SK-N-DZ (cell line): ENCODE data around the gene EPHB1.

Experiments used
- DNase-seq: peaks from one replicate; pipeline ENCODE4 v3.0.0-alpha.2; 2015; ENCODE audit warnings: low spot score

The EPHB1 gene

GRCh38 chr3:134880431-134880830, 85.4 kb downstream of the EPHB1 start:
- no peak for DNase-seq

DNA sequence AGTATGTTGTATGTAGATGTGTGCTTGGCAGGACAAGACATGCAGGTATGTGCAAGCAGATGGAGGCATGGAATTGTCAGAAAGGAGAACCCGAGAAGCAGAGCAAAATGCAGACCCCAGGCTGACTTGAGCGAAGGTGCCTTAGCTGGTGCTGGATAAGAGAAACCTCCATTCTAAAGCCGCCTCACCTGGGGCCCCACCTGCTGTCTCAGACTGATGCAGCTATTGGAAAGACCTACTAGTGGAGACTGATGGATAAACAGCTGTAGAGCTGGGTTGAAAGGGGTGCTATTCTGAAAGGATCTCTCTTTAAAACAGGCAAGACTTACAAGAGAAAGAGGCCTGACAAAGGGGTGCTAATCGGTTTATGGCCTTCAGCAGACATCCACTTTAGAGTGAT, 86.2 kb downstream of the EPHB1 start:
- no peak for DNase-seq

DNA sequence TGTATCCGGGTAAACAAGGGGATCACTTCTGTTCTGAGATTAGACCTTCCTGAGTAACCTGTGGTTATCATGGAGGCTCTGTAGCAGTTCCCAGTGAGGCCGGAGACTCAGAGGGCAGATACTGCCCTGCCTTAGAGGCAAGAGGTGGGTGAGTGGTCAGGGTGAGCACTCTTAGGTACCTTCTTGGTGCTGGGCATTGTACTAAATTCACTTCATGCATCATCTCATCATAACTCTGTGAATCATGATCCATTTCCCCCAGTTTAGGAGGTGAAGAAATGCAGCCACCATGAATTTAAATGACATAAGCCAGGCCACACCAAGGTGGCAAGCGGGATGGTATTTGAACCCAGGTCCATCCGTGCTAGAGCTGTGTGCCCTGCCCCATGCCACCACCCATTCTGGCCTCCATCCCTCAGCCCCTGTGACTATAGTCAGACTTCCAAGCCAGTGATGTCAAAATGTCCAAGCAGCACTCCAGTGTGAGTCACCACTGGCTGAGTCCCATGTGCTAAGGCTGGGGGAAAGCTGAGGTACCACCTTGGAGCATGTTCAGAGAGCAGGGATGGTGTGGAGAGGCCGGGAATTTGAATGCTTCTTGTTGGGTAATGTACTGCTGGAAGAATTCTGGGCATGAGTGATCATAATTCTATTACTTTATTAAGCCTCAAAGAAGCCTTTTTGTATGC, 88.8 kb downstream of the EPHB1 start:
- no peak for DNase-seq

GRCh38 chr3:134885877-134886621, 91.0 kb downstream of the EPHB1 start:
- no peak for DNase-seq

DNA sequence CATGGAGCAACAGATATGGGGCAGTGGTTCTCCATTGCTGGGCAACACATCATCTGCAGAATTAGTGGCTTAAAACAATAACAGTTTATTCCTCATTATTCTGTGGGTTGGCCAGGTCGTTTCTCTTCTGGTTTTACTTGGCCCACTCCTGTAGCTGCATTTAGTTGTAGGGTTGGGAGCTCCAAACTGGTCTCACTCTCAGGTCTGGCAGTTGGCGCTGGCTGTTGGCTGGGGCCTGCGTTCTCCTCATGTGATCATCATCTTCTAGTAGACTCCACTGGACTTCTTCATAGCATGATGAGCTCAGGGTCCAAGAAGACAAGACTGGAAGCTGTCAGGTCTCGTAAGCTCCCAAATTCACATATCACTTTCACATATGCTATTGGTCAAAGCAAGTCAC, 91.9 kb downstream of the EPHB1 start:
- DNase-seq = no peak

DNA sequence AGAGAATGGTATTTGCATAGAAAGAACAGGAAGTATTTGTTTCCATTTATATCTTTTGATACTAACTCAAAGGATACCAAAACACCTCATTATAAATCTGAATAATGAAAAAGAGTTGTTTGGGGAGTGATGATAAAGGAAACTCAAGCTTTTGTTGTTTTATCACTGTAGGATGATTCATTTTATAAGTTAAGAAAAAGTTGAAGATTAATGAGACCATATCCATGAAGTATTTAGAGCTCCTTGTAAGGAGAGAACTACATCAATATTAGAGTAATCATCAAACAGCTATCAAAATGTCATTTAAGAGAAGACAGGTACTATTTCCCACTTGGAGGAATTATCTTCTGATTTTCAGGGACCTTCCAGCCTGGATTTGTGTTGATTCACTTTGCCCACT, 92.5 kb downstream of the EPHB1 start:
- no peak for DNase-seq

GRCh38 chr3:134892326-134892725, 97.3 kb downstream of the EPHB1 start:
- no peak for DNase-seq

- DNase-seq = no peak
Measured at GRCh38 chr3:134892761-134893160, 97.7 kb downstream of the EPHB1 start.

DNA sequence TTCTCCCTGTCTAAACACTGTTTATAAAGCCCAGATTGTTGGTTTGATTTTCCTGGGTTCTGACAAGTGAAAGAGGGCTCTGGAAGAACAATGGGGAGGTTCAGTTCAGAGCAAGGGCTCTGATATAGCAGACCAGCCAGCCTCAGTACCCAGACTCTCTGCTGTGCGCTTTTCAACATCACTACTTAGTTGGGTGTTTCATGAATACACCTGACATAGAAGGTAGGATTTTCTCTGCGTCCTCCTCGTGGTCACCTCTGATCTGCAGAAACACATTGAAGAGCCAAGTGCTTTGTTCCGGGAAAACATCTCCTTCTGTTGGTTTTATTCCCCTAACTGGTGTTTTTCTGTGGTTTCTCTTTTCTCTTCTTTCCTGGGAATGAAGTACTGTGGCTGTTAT, 99.5 kb downstream of the EPHB1 start:
- DNase-seq = no peak

DNA sequence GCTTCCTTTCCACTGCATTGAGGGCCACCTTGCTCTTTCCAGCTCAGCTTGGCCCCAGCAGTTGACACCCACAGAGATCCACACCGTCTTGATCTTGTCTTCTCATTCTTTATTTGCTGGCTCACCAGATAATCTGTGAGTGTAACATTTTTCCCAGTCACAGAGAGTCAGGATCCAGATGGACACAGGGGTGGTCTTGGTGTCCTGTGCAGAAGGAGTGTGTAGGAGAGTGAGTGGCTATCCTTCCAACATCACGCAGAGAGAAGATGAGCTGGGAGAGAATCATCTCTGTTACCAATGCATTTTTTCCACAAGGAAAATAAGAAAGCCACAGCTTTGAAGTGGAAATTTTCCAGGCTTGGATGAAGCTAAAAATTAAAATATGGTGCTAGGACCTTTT, 100.1 kb downstream of the EPHB1 start:
- DNase-seq = no peak

DNA sequence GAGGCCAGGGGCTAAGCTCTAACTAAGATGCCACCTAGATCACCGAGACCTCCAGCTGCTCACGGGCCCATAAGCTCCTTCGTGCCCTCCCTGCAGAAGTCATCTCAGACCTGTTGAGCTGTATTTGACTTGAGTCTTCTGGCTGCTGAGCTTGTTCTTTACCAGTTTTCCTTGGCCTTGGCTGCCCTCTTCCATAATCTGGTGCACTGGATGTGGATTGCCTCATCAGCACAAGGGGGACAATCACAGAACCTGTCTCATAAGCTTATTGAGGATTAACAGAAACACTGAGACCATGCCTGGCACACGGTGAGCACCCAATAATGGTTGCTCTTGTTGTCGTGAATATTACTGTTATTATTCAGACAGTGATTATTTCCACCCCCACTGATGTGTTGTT, 101.1 kb downstream of the EPHB1 start:
- DNase-seq = no peak

DNA sequence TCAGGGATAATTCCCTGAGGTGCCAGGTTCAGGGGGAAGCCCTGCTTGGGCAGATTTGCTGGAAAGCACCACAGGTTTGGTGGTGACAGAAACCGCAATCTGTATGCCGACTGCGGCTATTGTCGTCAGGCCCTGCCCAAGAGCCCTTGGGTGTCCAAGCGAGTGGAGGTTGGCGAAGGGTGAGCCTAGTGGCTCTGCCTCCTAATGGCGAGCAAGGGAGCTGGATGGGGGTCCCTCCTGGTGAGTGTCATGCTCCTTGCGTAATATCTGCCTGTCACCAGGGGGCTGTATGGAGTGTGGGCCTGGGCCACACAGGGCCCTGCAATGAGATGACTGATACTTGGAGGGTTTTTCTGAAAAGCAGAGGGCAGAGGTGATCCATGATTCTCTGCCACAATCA, 101.6 kb downstream of the EPHB1 start:
- DNase-seq = no peak

DNA sequence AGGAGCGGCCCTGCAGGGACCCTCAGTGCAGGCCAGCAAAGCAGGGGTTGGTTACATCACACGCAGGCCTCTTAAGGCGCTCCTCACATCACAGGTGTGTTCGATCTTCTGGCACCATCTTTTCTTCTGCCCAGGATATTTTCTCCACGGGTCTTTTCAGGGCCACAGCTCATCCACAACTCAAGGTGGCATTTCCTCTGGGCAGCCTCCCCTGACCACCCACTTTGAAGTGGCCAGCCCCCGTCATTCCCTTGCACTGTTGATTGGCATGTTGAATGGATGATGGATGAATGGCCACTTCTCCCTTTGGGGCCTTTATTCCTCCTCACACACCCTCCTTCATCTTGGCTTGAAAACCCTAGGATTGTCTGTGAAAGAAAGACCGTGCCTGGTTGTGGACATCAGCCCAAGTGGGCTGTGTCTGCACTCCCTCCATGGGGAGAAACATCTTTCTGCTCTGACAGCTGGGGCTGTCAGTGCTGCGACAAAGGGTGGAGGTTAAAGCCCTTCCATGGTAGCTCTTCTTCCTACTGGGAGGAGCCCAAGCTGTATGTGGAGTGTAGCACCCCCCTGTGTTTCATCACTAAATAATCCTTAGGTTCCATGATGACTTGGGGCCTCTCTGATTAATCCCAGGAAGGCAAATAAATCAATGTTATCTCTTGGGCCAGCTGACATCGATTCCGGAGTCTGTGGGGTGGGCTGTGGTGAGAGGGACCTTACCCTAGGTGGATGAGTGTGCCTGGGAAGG, 102.5 kb downstream of the EPHB1 start:
- DNase-seq = no peak

DNA sequence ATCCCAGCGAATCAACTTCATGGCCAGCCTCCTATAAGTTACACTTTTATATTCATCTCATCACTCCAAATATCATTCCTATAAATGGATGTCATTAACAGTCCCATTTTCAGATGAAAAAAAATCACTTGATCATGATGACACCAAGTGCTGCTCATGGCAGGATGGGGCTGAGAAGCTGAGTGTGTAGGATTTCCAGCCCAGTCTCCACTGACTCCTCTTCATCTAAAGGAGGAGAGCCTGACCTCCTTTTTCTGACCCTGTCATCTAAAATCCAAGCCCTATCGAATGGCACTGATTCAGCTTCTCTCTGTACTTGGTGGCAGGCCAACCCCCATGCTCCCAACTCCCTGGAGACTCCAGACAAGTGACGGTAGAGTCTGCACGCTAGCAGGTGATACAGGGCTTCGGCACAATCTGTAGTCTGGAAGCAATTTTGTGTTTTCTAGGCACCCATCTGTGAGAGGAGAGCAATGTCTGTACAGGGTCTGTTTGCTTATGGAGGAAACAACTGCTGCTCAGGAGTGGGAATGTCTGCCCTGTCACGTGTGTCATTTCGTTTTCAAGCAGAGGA, 103.2 kb downstream of the EPHB1 start:
- no peak for DNase-seq

- no peak for DNase-seq
Measured at GRCh38 chr3:134899786-134900185, 104.7 kb downstream of the EPHB1 start.

DNA sequence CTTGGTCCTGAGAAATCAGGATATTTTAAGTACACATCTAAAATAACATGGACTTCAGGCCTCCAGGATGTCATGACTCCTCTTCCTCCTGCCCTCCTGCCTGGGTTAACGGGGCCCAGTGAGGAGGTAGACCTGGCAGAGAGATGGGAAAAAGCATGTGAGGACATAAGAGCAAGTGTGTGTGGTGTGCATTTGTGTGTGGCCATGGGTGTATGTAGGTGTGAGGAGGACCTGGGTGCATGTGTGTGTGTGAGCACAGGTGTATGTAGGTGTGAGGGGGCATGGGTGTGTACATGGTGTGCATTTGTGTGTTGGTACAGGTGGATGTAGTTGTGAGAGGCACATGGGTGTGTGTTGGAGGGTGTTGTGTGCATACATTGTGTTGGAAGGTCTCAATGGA, 105.4 kb downstream of the EPHB1 start:
- DNase-seq = no peak

DNA sequence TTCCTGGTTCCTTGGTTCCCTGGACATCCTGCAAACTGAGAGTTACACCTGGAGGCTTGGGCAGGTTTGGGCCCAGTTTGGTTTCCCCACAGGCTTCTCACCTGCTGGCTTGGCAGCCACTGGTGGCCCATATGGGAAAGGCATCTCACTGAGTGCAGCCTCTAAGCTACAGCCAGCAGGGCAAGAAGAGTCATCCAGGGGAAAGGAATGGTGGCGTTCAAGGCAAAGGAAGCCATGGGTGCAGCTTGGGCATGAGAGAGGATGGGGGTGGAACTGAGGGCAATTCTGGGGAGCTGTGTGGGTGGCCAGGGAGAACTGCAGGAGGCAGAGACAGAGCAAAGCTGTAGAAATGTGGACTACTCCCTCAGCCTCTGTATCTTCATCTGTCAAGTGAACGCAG, 106.4 kb downstream of the EPHB1 start:
- DNase-seq = no peak

- DNase-seq = no peak
Measured at GRCh38 chr3:134903837-134904236, 108.8 kb downstream of the EPHB1 start.

GRCh38 chr3:134904241-134904771, 109.2 kb downstream of the EPHB1 start:
- DNase-seq = no peak

- DNase-seq = no peak
Measured at GRCh38 chr3:134904776-134905646, 110.0 kb downstream of the EPHB1 start.

DNA sequence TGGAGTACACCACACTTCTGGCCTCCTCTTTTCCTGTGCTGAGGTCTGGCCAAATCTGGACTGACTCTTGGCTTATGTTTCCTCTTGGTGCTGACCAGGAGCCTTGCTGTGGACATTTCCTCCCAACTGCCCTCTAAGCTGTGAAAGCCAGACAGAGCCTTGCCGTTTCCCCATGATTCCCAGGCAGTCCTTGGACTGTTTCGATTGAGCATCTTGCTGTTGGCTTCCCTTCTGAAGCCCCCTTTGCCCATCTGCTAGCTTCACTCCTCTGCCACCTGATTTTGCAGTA, 110.5 kb downstream of the EPHB1 start:
- DNase-seq = no peak
